Mucosa of descending colon (tissue), 3 donors: ENCODE data around the gene ITPRIP. TPM values are rescaled to one million over a fixed set of nuclear protein-coding genes. Genes with fewer than 3 reads are reported as not detected.

ENCODE experiments used
- ATAC-seq: fragments of 200-7000 bp; cut with Tn5 transposase; one replicate; pipeline ENCODE4 v1.9.1; 2020; ENCODE audit warnings: mild to moderate bottlenecking, moderate library complexity
- DNase-seq, 3 donors: peaks; one replicate each; pipeline ENCODE4 v3.0.0-alpha.2; 2020
- H3K36me3 ChIP-seq: fragments of 200-600 bp; one replicate; pipeline ENCODE4 v1.8.0; 2021; ENCODE audit warnings: low read depth, mild to moderate bottlenecking
- H3K4me1 ChIP-seq: fragments of 200-600 bp; one replicate; pipeline ENCODE4 v1.8.0; 2021; ENCODE audit warnings: low read depth, mild to moderate bottlenecking
- H3K4me3 ChIP-seq: fragments of 200-600 bp; one replicate; pipeline ENCODE4 v1.8.0; 2021; ENCODE audit warnings: mild to moderate bottlenecking
- H3K9me3 ChIP-seq: fragments of 200-600 bp; one replicate; pipeline ENCODE4 v1.8.0; 2021; ENCODE audit warnings: mild to moderate bottlenecking
- intact Hi-C, 2 donors: fragments of 100-400 bp; cut with DNase I in 1 of 2; cut with micrococcal nuclease in 1 of 2; formaldehyde crosslinking; loops; one replicate each; pipeline versions ENCODE4 v1.11.0 to v1.11.1; 2022; cut with DNase I, micrococcal nuclease
- total RNA-seq, 3 donors: library from RNA; stranded (reverse); fragmentation: NEBNext Ultra II Directional in 2 of 3; extraction: Animal tissue kit (Norgen Biotek cat#: 25700) in 2 of 3; gene quantifications; one replicate each; pipeline versions ENCODE4 v1.2.1 to v1.2.4, GENCODE V29; 2021 to 2023
- TF ChIP-seq, protein P1 (sequence below): fragments of 200-600 bp; IDR thresholded peaks from one replicate; pipeline ENCODE4 v1.8.0; 2022; ENCODE audit warnings: antibody characterized with exemption, mild to moderate bottlenecking
- donor health status: DM: no; HTN: no; CAD: no; lungs with moderate emphysema.
- donor health status: DM: no; HTN: no; CAD: no.
- donor health status: DM: no; HTN: yes; CAD: no.

Gene ITPRIP
- total RNA-seq, 3 donors from 2014 or later, result 3.2 to 10.7 (median 5.7) TPM

- no peak overlapping the region for H3K4me3 ChIP-seq
- peaks cover 43% of the 10 kb centered on the region for H3K4me1 ChIP-seq
- H3K36me3 ChIP-seq, result no peaks in the 10 kb centered on the region
- TF ChIP-seq, protein P1, sequence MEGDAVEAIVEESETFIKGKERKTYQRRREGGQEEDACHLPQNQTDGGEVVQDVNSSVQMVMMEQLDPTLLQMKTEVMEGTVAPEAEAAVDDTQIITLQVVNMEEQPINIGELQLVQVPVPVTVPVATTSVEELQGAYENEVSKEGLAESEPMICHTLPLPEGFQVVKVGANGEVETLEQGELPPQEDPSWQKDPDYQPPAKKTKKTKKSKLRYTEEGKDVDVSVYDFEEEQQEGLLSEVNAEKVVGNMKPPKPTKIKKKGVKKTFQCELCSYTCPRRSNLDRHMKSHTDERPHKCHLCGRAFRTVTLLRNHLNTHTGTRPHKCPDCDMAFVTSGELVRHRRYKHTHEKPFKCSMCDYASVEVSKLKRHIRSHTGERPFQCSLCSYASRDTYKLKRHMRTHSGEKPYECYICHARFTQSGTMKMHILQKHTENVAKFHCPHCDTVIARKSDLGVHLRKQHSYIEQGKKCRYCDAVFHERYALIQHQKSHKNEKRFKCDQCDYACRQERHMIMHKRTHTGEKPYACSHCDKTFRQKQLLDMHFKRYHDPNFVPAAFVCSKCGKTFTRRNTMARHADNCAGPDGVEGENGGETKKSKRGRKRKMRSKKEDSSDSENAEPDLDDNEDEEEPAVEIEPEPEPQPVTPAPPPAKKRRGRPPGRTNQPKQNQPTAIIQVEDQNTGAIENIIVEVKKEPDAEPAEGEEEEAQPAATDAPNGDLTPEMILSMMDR, result no peak
- DNase-seq, result no peak
- intact Hi-C loops, result no loop called here
- ATAC-seq, result no peak
- H3K9me3 ChIP-seq, result no peaks in the 10 kb centered on the region
Measured at GRCh38 chr10:104334965-104335650, 3.2 kb downstream of the ITPRIP start.

DNA sequence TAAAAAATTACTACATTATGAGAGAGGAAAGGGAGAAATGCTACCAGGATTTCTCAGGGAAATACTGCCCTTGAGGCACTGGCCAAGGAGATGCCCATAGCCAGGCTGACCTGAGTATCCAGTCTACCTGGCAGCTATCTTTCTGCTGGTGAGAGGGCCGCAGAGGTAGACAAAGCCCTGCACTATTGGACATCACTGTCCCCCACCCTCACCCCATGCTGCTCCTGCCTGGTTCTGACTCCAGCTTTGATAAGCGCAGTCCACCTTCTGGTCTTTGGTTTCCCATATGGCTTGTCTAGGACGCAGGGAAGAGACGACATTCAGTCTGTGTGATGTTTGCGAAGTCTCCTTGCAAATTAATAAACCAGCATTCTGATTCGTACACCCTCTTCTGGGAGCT is 3.7 kb downstream of the ITPRIP start:
- H3K9me3 ChIP-seq, result no peaks in the 10 kb centered on the region
- ATAC-seq (no peak), DNase-seq (no peak)
- H3K36me3 ChIP-seq, result no peaks in the 10 kb centered on the region
- H3K4me1 ChIP-seq, result peaks cover 43% of the 10 kb centered on the region
- H3K4me3 ChIP-seq, result no peak overlapping the region
- TF ChIP-seq, protein P1, result no peak
- intact Hi-C loops, result no loop called here

- TF ChIP-seq, protein P1, result no peak
- no peak for DNase-seq
- Histone ChIP-seq H3K9me3 (no peaks in the 10 kb centered on the region), H3K4me3 (no peak overlapping the region), H3K4me1 (peaks cover 39% of the 10 kb centered on the region), H3K36me3 (no peaks in the 10 kb centered on the region)
- ATAC-seq, result no peak
- intact Hi-C loops, result no loop called here
Measured at GRCh38 chr10:104333728-104334373, 4.4 kb downstream of the ITPRIP start.

- TF ChIP-seq, protein P1, result no peak
- no peaks in the 10 kb centered on the region for H3K36me3 ChIP-seq
- H3K4me1 ChIP-seq, result peaks cover 39% of the 10 kb centered on the region
- ATAC-seq (no peak), DNase-seq (no peak)
- no peaks in the 10 kb centered on the region for H3K9me3 ChIP-seq
- intact Hi-C loops, result no loop called here
- H3K4me3 ChIP-seq, result no peak overlapping the region
Measured at GRCh38 chr10:104333032-104333727, 5.1 kb downstream of the ITPRIP start.

DNA sequence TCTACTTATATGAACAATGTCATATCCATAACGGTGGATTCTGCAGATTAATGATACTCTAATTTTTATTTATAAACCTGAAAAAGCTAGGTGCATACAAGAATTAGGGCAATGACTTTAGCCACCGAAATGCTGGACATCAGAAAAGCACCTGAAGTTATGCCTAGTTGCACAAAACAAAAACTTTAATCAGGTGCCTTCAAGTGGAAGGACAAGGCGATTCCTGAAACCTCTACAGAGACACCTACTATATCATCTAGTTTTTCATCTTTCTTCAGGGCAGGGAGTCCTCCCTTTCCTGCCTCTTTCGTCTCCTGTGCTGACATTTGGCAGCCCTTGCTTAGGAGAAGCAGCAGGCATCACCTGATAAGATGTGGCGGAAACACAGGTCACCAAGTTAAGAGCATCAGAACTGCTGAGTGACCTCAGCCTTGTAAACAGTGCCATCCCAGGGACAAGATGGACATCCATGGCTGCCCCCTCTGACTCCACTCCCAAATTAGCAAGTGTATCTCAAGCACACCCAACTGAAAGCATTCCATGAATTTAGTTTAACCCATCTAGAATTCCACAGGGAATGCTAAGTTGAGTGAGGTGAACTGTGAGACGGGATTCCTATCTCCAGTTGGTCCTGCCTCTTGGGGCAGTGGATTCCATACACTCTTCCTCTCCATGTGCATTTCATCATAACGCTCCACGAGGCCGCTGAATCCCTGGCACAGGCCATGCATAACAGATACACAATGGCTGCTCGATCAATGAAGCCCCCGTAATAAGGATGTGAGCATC is 5.8 kb downstream of the ITPRIP start:
- Histone ChIP-seq H3K9me3 (no peaks in the 10 kb centered on the region), H3K36me3 (no peaks in the 10 kb centered on the region), H3K4me1 (peaks cover 41% of the 10 kb centered on the region), H3K4me3 (no peak overlapping the region)
- intact Hi-C loops, result no loop called here
- TF ChIP-seq, protein P1, result no peak
- ATAC-seq (no peak), DNase-seq (no peak)
